H9 (cell line): Measurements from ENCODE around the gene SRC. TPM values are rescaled to one million over a fixed set of nuclear protein-coding genes. Genes with fewer than 3 reads are reported as not detected.

Experiments
- DNase-seq: peaks from one replicate; pipeline ENCODE4 v3.0.0-alpha.2; 2017
- H2AFZ ChIP-seq: one replicate; pipeline ENCODE4 v1.6.1; 2013; ENCODE audit warnings: mild to moderate bottlenecking, low read length, control low read depth, moderate library complexity
- H2AK5ac ChIP-seq: 2 replicates; pipeline ENCODE4 v1.6.1; 2013; ENCODE audit warnings: low read length, control low read depth, mixed read lengths; ENCODE audit not compliant: insufficient read length
- H2BK120ac ChIP-seq: one replicate; pipeline ENCODE4 v1.6.1; 2013; ENCODE audit warnings: low read depth, mild to moderate bottlenecking, low read length, control low read depth, inconsistent platforms; ENCODE audit not compliant: poor library complexity, severe bottlenecking
- H2BK12ac ChIP-seq: 2 replicates; pipeline ENCODE4 v1.6.1; 2013; ENCODE audit warnings: low read length, control low read depth, mixed read lengths, low read depth; ENCODE audit not compliant: insufficient read length
- H2BK15ac ChIP-seq: 2 replicates; pipeline ENCODE4 v1.6.1; 2013; ENCODE audit warnings: low read depth, low read length, control low read depth
- H2BK20ac ChIP-seq: one replicate; pipeline ENCODE4 v1.6.1; 2013; ENCODE audit warnings: low read depth, mild to moderate bottlenecking, low read length, control low read depth, inconsistent platforms; ENCODE audit not compliant: poor library complexity, severe bottlenecking
- H2BK5ac ChIP-seq: 2 replicates; pipeline ENCODE4 v1.6.1; 2013; ENCODE audit warnings: low read length, control low read depth, mixed read lengths; ENCODE audit not compliant: insufficient read length
- H3K14ac ChIP-seq: 2 replicates; pipeline ENCODE4 v1.6.1; 2013; ENCODE audit warnings: low read length, control low read depth; ENCODE audit not compliant: insufficient read depth
- H3K18ac ChIP-seq: 2 replicates; pipeline ENCODE4 v1.6.1; 2013; ENCODE audit warnings: low read depth, mild to moderate bottlenecking, mixed read lengths, low read length, control low read depth; ENCODE audit not compliant: insufficient read length
- H3K23ac ChIP-seq: 2 replicates; pipeline ENCODE4 v1.6.1; 2013; ENCODE audit warnings: low read length, control low read depth, mixed read lengths, low read depth; ENCODE audit not compliant: insufficient read length
- H3K23me2 ChIP-seq: 2 replicates; pipeline ENCODE4 v1.6.1; 2013; ENCODE audit warnings: low read depth, mild to moderate bottlenecking, mixed read lengths, low read length, control low read depth; ENCODE audit not compliant: insufficient read length, poor library complexity, severe bottlenecking
- H3K27ac ChIP-seq: 2 replicates; pipeline ENCODE4 v1.5.1; 2013; ENCODE audit warnings: low read length, control low read depth, mixed read lengths, low read depth; ENCODE audit not compliant: insufficient read length
- H3K27me3 ChIP-seq: 2 replicates; pipeline ENCODE4 v1.6.1; 2013; ENCODE audit warnings: low read length, control low read depth, inconsistent platforms; ENCODE audit not compliant: insufficient read depth
- H3K4ac ChIP-seq: 2 replicates; pipeline ENCODE4 v1.6.1; 2013; ENCODE audit warnings: low read depth, mild to moderate bottlenecking, control low read depth, inconsistent platforms, low read length, moderate library complexity
- H3K4me1 ChIP-seq: 2 replicates; pipeline ENCODE4 v1.6.1; 2013; ENCODE audit warnings: low read length, control low read depth, inconsistent platforms; ENCODE audit not compliant: insufficient read depth
- H3K4me2 ChIP-seq: 2 replicates; pipeline ENCODE4 v1.6.1; 2013; ENCODE audit warnings: low read length, control low read depth, mixed read lengths; ENCODE audit not compliant: insufficient read length, insufficient read depth
- H3K56ac ChIP-seq: 2 replicates; pipeline ENCODE4 v1.6.1; 2013; ENCODE audit warnings: low read depth, mild to moderate bottlenecking, mixed read lengths, low read length, control low read depth; ENCODE audit not compliant: insufficient read length
- H3K79me1 ChIP-seq: 2 replicates; pipeline ENCODE4 v1.6.1; 2013; ENCODE audit warnings: low read depth, mild to moderate bottlenecking, moderate library complexity, low read length, control low read depth, inconsistent platforms; ENCODE audit not compliant: insufficient read depth, poor library complexity, severe bottlenecking
- H3K79me2 ChIP-seq: 2 replicates; pipeline ENCODE4 v1.6.1; 2013; ENCODE audit warnings: low read length, control low read depth, inconsistent platforms; ENCODE audit not compliant: insufficient read depth
- H3K9ac ChIP-seq: 2 replicates; pipeline ENCODE4 v1.6.1; 2013; ENCODE audit warnings: low read length, control low read depth, mixed read lengths; ENCODE audit not compliant: insufficient read length; ENCODE audit errors: extremely low read depth
- H3K9me3 ChIP-seq: one replicate; pipeline ENCODE4 v1.6.1; 2013; ENCODE audit warnings: low read depth, low read length, inconsistent platforms; ENCODE audit not compliant: control insufficient read depth
- H3T11ph ChIP-seq: one replicate; pipeline ENCODE4 v1.6.1; 2013; ENCODE audit warnings: mild to moderate bottlenecking, low read length, control low read depth, inconsistent platforms
- H4K20me1 ChIP-seq: one replicate; pipeline ENCODE4 v1.6.1; 2013; ENCODE audit not compliant: control insufficient read depth, insufficient read length, insufficient read depth
- H4K5ac ChIP-seq: 2 replicates; pipeline ENCODE4 v1.6.1; 2013; ENCODE audit warnings: low read depth, mild to moderate bottlenecking, mixed read lengths, low read length, control low read depth; ENCODE audit not compliant: insufficient read length
- H4K8ac ChIP-seq: replicated peaks from 2 replicates; pipeline ENCODE4 v1.6.1; 2013; ENCODE audit warnings: low read length, control low read depth, mixed read lengths, low read depth; ENCODE audit not compliant: insufficient read length
- H4K91ac ChIP-seq: 2 replicates; pipeline ENCODE4 v1.6.1; 2013; ENCODE audit warnings: low read depth, mild to moderate bottlenecking, moderate library complexity, mixed read lengths, low read length, control low read depth; ENCODE audit not compliant: insufficient read length
- H3K27ac Mint-ChIP-seq, 3 experiments: 2 replicates in 2 of 3; 3 replicates in 1 of 3; pipeline ENCODE4 v1.8.0; 2020 to 2021; ENCODE audit warnings: mixed read lengths in 3 of 3, mild to moderate bottlenecking in 1 of 3, moderate library complexity in 1 of 3
- H3K27me3 Mint-ChIP-seq: 2 replicates; pipeline ENCODE4 v1.8.0; 2021; ENCODE audit warnings: low read depth, mild to moderate bottlenecking, moderate library complexity, mixed read lengths
- H3K36me3 Mint-ChIP-seq, 3 experiments: 2 replicates in 2 of 3; 3 replicates in 1 of 3; pipeline ENCODE4 v1.8.0; 2020 to 2021; ENCODE audit warnings: low read depth in 3 of 3, mixed read lengths in 3 of 3; ENCODE audit not compliant: insufficient read depth in 1 of 3
- H3K4me1 Mint-ChIP-seq, 2 experiments: 2 replicates each; pipeline ENCODE4 v1.8.0; 2020; ENCODE audit warnings: mixed read lengths in 2 of 2
- H3K4me3 Mint-ChIP-seq, 2 experiments: 2 replicates in 1 of 2; 3 replicates in 1 of 2; pipeline ENCODE4 v1.8.0; 2020 to 2021; ENCODE audit warnings: mild to moderate bottlenecking in 2 of 2, mixed read lengths in 2 of 2, moderate library complexity in 1 of 2
- H3K9me3 Mint-ChIP-seq, 2 experiments: 2 replicates in 1 of 2; 3 replicates in 1 of 2; pipeline ENCODE4 v1.8.0; 2020; ENCODE audit warnings: mild to moderate bottlenecking in 2 of 2, mixed read lengths in 2 of 2, moderate library complexity in 1 of 2
- total RNA-seq: library from RNA; stranded (reverse); gene quantifications from 2 replicates; pipeline ENCODE4 v1.2.1, GENCODE V29; 2021
- TF ChIP-seq, protein P1 (sequence below): fragments of 200-600 bp; sonication (generic); conservative IDR thresholded peaks from 3 replicates; pipeline ENCODE4 v1.8.0; 2021; ENCODE audit warnings: antibody characterized with exemption, mild to moderate bottlenecking

Gene SRC
- total RNA-seq, 1 experiment from 2014 or later, result 44.5 TPM

DNA sequence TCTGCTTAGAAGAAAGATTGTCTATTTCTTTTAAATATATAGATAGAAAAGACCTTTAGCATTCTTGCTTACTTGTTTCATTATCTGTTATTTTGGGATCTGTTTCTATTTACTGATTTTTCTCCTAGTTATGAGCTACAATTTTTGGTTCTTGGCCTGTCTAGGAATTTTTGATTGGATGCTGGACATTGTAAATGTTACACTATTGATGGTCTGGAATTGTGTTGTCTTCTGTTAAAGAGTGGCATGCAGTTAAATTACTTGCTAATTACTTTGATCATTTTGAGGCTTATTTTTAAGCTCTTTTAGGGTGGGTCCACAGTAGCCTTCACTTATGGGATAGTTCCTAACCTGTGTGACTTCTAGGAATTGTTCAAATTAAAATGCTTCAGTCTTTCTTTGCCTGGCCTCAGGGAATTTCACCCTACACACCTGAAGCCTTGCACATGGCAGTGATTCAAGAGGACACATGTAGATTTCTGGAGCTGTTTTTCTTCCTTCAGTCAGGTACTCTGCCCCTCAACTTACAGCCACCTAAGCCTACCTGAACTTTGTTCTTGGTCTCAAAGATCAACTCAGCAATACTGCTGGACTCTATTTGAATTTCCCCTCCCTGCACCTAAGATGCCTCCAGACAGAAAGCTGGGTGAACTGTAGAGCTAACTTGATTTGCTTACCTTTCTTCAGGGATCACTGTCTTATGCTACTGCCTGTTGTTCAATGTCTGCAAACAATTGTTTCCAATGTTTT, 108.9 kb downstream of the SRC start:
- Mint-ChIP-seq H3K27ac (no peak overlapping the region), H3K4me3 (no peak overlapping the region)
- H3T11ph ChIP-seq, result no peak overlapping the region

More for the DNA sequence above, 108.9 kb downstream of the SRC start:
- no peak overlapping the region for H3K18ac ChIP-seq
- no peaks in the 10 kb centered on the region for H3K4me1 ChIP-seq
- no peak overlapping the region for H2AK5ac ChIP-seq
- peaks cover 11 to 13% of the 10 kb centered on the region in 2 experiments for H3K9me3 Mint-ChIP-seq
- no peak overlapping the region for H4K8ac ChIP-seq
- peaks cover 24% of the 10 kb centered on the region for H3K27me3 Mint-ChIP-seq
- H2BK12ac ChIP-seq, result no peak overlapping the region
- H2BK120ac ChIP-seq, result no peak overlapping the region
- H3K23ac ChIP-seq, result no peak overlapping the region
- H4K20me1 ChIP-seq, result no peaks in the 10 kb centered on the region
- H4K5ac ChIP-seq, result no peak overlapping the region
- no peak overlapping the region for H3K9ac ChIP-seq
- no peaks in the 10 kb centered on the region for H3K27me3 ChIP-seq
- H2BK15ac ChIP-seq, result no peak overlapping the region
- no peak overlapping the region for H3K14ac ChIP-seq
- no peaks in the 10 kb centered on the region for H3K79me2 ChIP-seq
- no peak overlapping the region for H2BK5ac ChIP-seq
- TF ChIP-seq, protein P1, sequence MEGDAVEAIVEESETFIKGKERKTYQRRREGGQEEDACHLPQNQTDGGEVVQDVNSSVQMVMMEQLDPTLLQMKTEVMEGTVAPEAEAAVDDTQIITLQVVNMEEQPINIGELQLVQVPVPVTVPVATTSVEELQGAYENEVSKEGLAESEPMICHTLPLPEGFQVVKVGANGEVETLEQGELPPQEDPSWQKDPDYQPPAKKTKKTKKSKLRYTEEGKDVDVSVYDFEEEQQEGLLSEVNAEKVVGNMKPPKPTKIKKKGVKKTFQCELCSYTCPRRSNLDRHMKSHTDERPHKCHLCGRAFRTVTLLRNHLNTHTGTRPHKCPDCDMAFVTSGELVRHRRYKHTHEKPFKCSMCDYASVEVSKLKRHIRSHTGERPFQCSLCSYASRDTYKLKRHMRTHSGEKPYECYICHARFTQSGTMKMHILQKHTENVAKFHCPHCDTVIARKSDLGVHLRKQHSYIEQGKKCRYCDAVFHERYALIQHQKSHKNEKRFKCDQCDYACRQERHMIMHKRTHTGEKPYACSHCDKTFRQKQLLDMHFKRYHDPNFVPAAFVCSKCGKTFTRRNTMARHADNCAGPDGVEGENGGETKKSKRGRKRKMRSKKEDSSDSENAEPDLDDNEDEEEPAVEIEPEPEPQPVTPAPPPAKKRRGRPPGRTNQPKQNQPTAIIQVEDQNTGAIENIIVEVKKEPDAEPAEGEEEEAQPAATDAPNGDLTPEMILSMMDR, result no peak
- no peak for DNase-seq
- H3K56ac ChIP-seq, result no peak overlapping the region
- no peak overlapping the region for H3K4me2 ChIP-seq
- H3K4ac ChIP-seq, result no peak overlapping the region
- H4K91ac ChIP-seq, result no peak overlapping the region
- no peaks in the 10 kb centered on the region; a peak in 1 of 7 replicates for H3K36me3 Mint-ChIP-seq
- no peaks in the 10 kb centered on the region for H3K9me3 ChIP-seq
- no peak overlapping the region for H2BK20ac ChIP-seq
- H3K27ac ChIP-seq, result no peak overlapping the region
- H2AFZ ChIP-seq, result no peak overlapping the region
- H3K23me2 ChIP-seq, result no peaks in the 10 kb centered on the region
- no peaks in the 10 kb centered on the region for H3K4me1 Mint-ChIP-seq
- H3K79me1 ChIP-seq, result no peaks in the 10 kb centered on the region

Other genes starting within 250 kb of the SRC start
- 234 TPM in 2 replicates for gene RPN2, start 166.8 kb upstream of the SRC start, total RNA-seq
- 0.79 and 0.90 TPM in 2 replicates for gene MROH8, start 166.6 kb upstream of the SRC start, total RNA-seq
- gene GHRH, start 84.3 kb upstream of the SRC start, total RNA-seq, result 0.68 TPM in 1 of 2 replicates, not detected in the other
- gene MANBAL, start 56.5 kb upstream of the SRC start, total RNA-seq, result 40.3 and 40.7 TPM in 2 replicates
- 42.5 and 43.1 TPM in 2 replicates for gene NNAT, start 175.1 kb downstream of the SRC start, total RNA-seq
- gene BLCAP, start 181.7 kb downstream of the SRC start, total RNA-seq, result 47.7 and 54.3 TPM in 2 replicates